RCC 7860 (cell line): ENCODE measurements around the gene BRSK2.

Source experiments
- DNase-seq: peaks from one replicate; pipeline ENCODE4 v3.0.0-alpha.2; 2015; ENCODE audit warnings: low spot score
- FAIRE-seq: peaks from 2 replicates; lab custom pipeline; 2012; peaks lifted over from hg19 to GRCh38; lab: Jason Lieb, UNC

The BRSK2 gene

DNA sequence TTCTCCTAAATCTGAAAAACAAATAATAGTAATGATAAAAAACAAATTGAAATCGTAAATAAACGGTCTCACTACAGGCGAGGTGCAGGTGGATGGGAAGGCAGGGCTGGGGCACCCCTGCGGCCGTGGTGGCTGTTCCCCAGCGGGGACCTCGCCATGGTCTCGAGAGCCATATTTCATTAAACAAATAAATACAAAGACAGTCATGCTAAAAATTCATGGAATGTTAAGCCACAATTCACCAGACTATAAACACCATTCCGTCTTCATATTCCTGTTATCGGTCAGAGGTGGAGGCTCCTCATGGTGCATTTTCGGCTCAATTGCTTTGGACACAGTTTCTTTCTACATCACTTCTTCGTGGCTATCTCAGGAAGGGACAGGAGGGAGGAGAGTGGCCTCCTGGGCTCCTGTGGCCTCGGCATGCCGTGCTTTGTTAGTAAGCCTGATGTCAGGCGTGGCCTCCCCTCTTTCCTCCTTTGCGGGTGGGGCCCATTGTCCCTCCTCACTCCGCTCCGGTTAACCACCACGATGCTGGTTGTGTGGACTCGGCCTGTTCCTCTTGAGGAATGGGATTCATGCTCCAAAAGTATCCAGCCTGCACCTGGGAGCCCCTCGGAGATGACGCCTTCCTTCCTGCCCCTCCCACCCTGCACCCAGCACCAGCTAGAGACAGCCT, 16.1 kb upstream of the BRSK2 start:
- DNase-seq, result no peak
- no peak for FAIRE-seq

GRCh38 chr11:1375161-1375954, 14.4 kb upstream of the BRSK2 start:
- DNase-seq (no peak), FAIRE-seq (no peak)

- FAIRE-seq (no peak), DNase-seq (no peak)
Observed at GRCh38 chr11:1375955-1376258, 13.8 kb upstream of the BRSK2 start.

DNA sequence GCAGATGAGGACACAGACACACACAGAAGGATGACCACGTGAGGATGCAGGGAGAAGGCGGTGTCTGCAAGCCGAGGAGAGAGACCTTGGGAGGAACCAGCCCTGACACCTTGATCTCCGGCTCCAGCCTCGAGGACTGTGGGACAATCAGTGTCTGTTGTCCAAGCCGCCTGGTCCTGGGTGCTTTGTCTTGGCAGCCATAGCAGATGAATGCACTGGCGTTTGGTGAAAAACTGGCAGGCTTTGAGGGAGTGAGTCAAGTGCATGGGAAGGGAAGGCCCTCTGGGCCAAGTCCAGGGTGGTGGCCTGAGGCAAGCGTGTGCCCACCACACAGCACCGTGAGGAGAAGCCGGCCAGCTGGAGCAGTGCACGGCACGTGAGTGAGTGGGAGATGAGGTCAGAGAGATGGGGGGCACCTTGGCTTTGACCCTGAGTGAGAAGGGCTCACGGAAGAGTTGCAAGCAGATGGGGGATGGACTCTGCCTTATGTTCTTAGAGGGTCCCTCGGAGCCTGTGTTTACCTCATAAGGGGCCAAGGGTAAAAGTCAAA, 12.4 kb upstream of the BRSK2 start:
- no peak for FAIRE-seq
- no peak for DNase-seq

- FAIRE-seq, result no peak
- DNase-seq, result no peak
Observed at GRCh38 chr11:1381793-1382425, 7.8 kb upstream of the BRSK2 start.

GRCh38 chr11:1382429-1382828, 7.3 kb upstream of the BRSK2 start:
- FAIRE-seq, result no peak
- no peak for DNase-seq

DNA sequence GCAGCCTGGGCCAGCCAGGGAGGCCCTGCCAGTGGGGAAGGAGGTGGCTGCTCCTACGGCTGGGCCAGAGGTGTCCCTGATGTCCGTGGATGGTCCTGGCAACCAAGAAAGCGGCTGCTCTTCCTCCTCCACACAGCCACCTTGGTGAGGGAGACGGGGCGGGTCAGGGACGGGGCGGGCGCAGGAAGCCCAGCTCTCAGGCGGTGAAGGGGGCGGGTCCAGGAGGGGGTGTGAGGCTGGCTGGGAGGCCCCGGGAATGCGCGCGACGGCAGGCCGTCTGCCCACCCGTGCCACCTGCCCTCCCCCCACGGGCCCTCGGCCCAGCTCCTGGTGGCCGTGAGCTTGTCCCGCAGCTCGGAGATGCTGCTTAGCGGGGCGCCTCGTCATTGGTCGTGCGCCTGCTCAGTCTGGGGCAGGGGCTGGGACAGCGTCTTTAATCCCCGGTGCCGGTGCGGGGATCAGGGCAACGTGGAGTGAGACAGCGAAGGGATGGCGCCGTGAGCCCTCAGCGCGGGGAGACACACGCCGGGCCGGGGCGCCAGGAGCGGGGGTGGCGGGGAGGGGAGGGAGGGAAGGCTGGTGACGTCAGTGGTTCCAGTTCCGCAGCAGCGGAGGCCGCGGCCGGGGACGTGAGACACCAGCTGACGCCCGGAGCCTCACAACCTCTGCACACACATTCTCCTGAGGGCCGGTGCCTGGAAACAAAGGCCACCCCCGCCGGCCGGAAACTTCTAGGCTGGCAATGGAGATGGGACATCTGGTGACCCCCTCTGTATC, 6.7 kb upstream of the BRSK2 start:
- FAIRE-seq, result no peak
- peak; percentile 8 for DNase-seq

GRCh38 chr11:1384199-1384970, 5.3 kb upstream of the BRSK2 start:
- FAIRE-seq (no peak), DNase-seq (no peak)

DNA sequence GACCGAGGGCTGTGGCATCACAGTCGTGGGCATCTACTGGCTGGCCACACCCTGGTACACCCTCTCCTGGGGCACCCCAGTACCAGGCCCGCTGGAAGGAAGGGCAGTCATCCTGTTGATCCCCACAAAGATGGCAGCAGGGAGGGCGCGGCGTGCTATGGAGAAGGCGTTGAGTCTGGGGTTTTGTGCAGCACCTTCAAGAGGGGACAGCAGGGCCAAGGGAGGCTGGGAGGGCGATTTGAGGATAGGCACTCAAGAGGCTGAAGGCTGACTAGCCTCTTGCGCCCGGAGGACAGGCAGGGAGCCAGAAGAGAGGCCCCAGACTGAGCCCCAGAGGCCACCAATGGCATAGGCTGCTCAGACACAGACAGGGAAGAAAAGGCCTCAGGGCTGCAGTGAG, 2.2 kb upstream of the BRSK2 start:
- DNase-seq, result no peak
- no peak for FAIRE-seq

GRCh38 chr11:1387961-1388762, 1.6 kb upstream of the BRSK2 start:
- DNase-seq (no peak), FAIRE-seq (no peak)

DNA sequence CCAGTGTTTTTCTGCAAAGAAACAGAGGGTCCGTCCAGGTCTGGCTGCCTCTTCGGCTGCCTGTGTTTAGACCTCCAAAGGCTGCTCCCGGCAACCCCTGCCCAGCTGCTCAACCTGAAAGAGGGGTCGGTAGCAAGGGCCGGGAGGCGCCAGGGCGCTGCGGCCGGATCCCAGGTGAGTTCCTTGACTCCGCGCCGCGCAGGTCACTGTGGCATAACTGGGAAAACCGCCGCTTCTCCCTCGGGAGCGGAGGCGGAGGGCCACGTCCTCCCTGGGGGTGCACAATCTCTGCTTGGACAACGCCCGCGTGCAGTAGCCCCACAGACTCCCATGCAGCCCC, 1.0 kb upstream of the BRSK2 start:
- FAIRE-seq (no peak), DNase-seq (no peak)

- peak; percentile 89 for DNase-seq
- peak; percentile 53 for FAIRE-seq
Observed at GRCh38 chr11:1389103-1389931, 417 bp upstream of the BRSK2 start.

- no peak for DNase-seq
- no peak for FAIRE-seq
Observed at GRCh38 chr11:1390569-1391164, 933 bp downstream of the BRSK2 start.

DNA sequence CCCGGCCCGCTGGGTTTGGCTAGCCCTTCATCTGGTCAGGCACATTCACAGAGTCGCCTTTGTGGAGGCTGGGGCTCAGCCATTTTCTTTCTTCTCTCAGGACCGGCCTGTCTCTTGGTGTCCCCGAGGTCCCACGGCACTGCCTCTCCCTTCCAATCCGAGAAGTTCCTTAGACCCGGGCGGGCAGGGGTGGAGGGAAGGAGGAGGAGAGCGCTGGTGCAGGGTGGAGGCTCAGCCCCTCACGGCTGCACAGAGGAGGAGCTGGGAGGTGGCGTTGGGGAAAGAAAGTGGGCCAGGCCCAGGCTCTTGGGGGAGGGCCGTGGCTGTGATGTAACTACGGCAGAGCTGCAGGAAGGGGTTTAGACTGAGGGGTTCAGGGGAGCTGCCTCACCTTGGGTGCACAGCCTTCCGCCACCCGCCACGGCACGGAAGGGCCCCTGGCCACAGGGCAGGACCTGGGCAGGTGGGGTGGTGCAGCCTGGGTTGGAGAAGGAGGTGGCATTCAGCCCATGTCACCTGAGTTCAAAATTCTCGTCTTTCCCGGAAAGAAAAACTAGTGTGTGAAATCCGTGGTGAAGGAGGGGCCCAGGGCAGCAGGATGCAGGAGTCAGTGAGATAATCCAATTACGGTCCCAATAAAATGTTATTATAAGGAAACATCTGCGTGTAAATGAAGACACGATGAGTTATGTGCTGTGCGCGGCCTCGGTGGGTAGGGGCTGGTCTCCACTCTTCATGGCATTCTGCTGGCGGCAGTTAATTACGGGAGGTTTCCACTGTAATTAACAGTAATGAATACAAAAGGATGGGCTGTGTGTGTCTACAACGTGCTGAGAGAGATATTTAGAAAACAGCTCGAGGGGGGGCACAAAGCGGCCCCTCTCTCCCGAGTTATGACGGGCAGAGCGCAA, 1.7 kb downstream of the BRSK2 start:
- DNase-seq (no peak), FAIRE-seq (no peak)

- no peak for DNase-seq
- no peak for FAIRE-seq
Observed at GRCh38 chr11:1392111-1392510, 2.4 kb downstream of the BRSK2 start.

DNA sequence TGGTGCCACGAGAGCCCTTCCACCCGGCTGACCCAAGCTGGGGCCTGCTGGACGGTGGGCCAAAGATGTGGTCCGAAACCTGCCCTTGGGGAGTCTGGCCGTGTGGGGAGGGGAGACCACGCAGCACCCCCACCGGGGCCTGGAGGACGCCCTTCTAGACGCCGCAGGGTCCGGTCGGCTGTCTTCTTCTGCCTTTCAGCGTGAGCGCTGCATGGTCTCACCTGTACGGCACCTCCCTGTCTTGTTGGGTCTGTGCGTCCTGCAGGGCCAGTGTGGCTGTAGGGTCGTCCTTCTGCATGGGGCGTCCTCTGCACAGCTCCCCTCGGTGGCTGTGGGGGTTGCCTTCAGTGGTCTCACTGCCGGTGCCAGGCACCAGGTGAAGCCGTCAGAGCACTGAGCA, 2.8 kb downstream of the BRSK2 start:
- no peak for DNase-seq
- no peak for FAIRE-seq

DNA sequence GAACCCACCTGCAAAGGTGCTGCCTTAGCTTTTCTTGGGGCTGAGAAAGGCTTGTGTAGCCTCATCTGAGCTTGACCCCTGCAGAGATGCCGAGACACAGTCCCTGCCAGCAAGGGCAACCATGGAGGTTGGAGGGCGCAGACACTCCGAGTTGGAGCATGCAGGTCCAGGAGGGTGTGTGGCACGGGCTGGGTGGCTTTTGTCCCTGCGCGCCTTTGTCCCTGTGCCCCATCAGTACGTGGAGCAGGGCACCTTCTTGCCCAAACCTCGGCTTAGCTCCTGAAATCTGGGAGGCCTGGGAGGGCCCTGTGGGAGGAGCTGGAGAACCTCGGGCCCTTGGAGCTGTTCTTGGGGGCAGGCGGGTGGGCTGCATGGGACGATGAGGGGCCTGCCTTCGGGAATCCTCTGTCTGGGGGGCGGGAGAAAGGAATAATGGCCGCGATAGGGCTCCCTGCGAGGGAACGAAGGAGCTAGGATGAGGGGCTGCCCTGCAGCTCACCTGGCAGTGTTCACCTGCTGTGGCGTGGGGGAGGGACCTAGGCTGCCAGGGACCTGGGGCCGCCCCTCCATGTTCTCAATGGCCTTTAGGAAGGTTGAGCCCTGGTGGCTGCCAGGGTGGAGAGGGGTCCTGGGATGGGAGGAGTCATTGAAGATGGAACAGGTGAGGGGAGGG, 3.4 kb downstream of the BRSK2 start:
- FAIRE-seq (no peak), DNase-seq (no peak)
